Endodermal cell (in vitro differentiated cells): ENCODE results near the gene PRPH. TPM values are rescaled to one million over a fixed set of nuclear protein-coding genes. Genes with fewer than 3 reads are reported as not detected.

ENCODE experiments used
- DNase-seq: peaks from one replicate; pipeline ENCODE4 v3.0.0-alpha.2; 2017
- H3K27ac ChIP-seq: 2 replicates; pipeline ENCODE4 v1.5.1; 2013; ENCODE audit warnings: mild to moderate bottlenecking, low read depth, low read length, moderate library complexity
- H3K27me3 ChIP-seq: 2 replicates; pipeline ENCODE4 v1.6.1; 2013; ENCODE audit warnings: mild to moderate bottlenecking, low read length, moderate library complexity; ENCODE audit not compliant: insufficient read depth, control insufficient read depth, poor library complexity, severe bottlenecking
- H3K36me3 ChIP-seq: 2 replicates; pipeline ENCODE4 v1.7.0; 2013; ENCODE audit warnings: mild to moderate bottlenecking, low read length, moderate library complexity; ENCODE audit not compliant: control insufficient read depth, insufficient read depth
- H3K4me1 ChIP-seq: one replicate; pipeline ENCODE4 v1.7.0; 2013; ENCODE audit warnings: low read length; ENCODE audit not compliant: control insufficient read depth, insufficient read depth
- H3K4me3 ChIP-seq: 2 replicates; pipeline ENCODE4 v1.5.1; 2013; ENCODE audit warnings: mild to moderate bottlenecking, low read length, moderate library complexity
- H3K9ac ChIP-seq: 2 replicates; pipeline ENCODE4 v1.6.1; 2013; ENCODE audit warnings: mild to moderate bottlenecking, low read length, moderate library complexity; ENCODE audit not compliant: poor library complexity, severe bottlenecking; ENCODE audit errors: extremely low read depth
- H3K9me3 ChIP-seq: 2 replicates; pipeline ENCODE4 v1.6.1; 2013; ENCODE audit warnings: mild to moderate bottlenecking, low read length, moderate library complexity; ENCODE audit not compliant: control insufficient read depth
- H3K27ac Mint-ChIP-seq: 2 replicates; pipeline ENCODE4 v1.8.0; 2020; ENCODE audit warnings: mixed read lengths
- H3K27me3 Mint-ChIP-seq: 2 replicates; pipeline ENCODE4 v1.8.0; 2021; ENCODE audit warnings: mild to moderate bottlenecking, mixed read lengths; ENCODE audit not compliant: insufficient read depth
- H3K36me3 Mint-ChIP-seq: 2 replicates; pipeline ENCODE4 v1.8.0; 2020; ENCODE audit warnings: low read depth, mixed read lengths
- H3K4me1 Mint-ChIP-seq: 2 replicates; pipeline ENCODE4 v1.8.0; 2020; ENCODE audit warnings: mixed read lengths
- H3K4me3 Mint-ChIP-seq: 2 replicates; pipeline ENCODE4 v1.8.0; 2020; ENCODE audit warnings: mild to moderate bottlenecking, moderate library complexity, mixed read lengths
- H3K9me3 Mint-ChIP-seq: 2 replicates; pipeline ENCODE4 v1.8.0; 2020; ENCODE audit warnings: mild to moderate bottlenecking, mixed read lengths
- CTCF ChIP-seq: fragments of 200-600 bp; sonication (generic); conservative IDR thresholded peaks from 2 replicates; pipeline ENCODE4 v1.5.0; 2021; ENCODE audit warnings: antibody characterized with exemption, mild to moderate bottlenecking
- WGBS, 2 experiments: methylation state at CpG; one replicate each; pipeline versions ENCODE4 v1.1.5 to v1.1.7; 2013; ENCODE audit warnings: missing lambda C conversion rate in 2 of 2, mixed read lengths in 1 of 2; ENCODE audit not compliant: insufficient coverage in 1 of 2, insufficient read length in 1 of 2; 5-methylcytosine and 5-hydroxymethylcytosine counted together
- total RNA-seq, 2 donors: library from RNA; stranded (reverse); fragmentation: NEBNext Ultra II Directional in 1 of 2; extraction: Animal tissue kit (Norgen Biotek cat#: 25700) in 1 of 2; gene quantifications; 2 replicates in 1 of 2; 3 replicates in 1 of 2; pipeline ENCODE4 v1.2.1, GENCODE V29; 2021

The PRPH gene
- total RNA-seq, 2 donors from 2014 or later, result 0.42 to 0.51 TPM

DNA sequence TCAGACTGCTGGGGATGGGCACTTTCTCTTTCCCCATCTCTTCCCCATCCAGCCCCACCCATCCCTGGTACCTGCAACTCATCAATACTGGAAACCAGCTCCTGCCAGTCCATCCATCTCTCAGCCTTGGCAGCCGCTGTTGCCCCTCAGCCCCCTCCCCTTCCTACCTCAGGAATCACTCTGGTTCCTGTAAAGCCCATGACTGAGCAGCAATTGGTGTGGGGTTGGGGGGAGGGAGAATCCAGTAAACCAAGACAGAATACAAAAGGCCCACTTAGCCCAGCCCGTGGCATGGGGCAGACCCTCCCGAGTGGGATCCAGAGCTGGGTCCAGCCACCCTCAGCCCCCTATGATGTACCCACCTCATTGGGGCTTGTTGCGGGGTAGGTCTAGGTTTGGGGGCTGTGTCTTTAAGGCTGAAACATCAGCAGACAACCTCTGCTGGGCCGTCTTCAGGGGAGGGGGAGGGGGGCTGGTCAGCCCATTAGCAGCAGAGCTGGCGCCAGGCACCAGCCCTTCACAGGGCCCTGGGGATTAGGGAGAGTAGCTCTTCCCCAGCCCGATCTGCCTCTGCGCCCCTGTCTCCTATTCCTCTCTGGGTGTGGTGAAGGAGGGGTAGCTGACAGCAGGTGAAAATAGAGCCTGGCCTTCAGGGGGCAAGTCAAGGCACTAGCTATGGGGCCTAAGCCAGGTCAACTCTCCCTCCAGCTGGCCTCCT, 702 bp upstream of the PRPH start:
- H3K36me3 ChIP-seq, result no peaks in the 10 kb centered on the region
- H3K4me3 ChIP-seq, result no peak overlapping the region
- Mint-ChIP-seq H3K27me3 (peaks cover 89% of the 10 kb centered on the region), H3K36me3 (no peaks in the 10 kb centered on the region), H3K27ac (no peak overlapping the region), H3K4me1 (peaks cover 3% of the 10 kb centered on the region), H3K9me3 (no peaks in the 10 kb centered on the region), H3K4me3 (no peak overlapping the region)
- WGBS, 2 experiments, result 72 to 73% methylated on average over 3 to 8 of the region's 8 CpGs
- H3K9me3 ChIP-seq, result no peaks in the 10 kb centered on the region
- peaks cover 70% of the 10 kb centered on the region for H3K27me3 ChIP-seq
- H3K9ac ChIP-seq, result no peak overlapping the region
- no peaks in the 10 kb centered on the region for H3K4me1 ChIP-seq
- H3K27ac ChIP-seq, result no peak overlapping the region
- TF ChIP-seq CTCF, result no peak
- DNase-seq, result peak; percentile 69

GRCh38 chr12:49294804-49295081, 204 bp upstream of the PRPH start:
- no peaks in the 10 kb centered on the region for H3K36me3 Mint-ChIP-seq
- peaks cover 70% of the 10 kb centered on the region for H3K27me3 ChIP-seq
- no peaks in the 10 kb centered on the region for H3K4me1 ChIP-seq
- no peaks in the 10 kb centered on the region for H3K9me3 Mint-ChIP-seq
- H3K27me3 Mint-ChIP-seq, result peaks cover 91% of the 10 kb centered on the region
- peaks cover 3% of the 10 kb centered on the region for H3K4me1 Mint-ChIP-seq
- H3K4me3 ChIP-seq, result no peak overlapping the region
- no peaks in the 10 kb centered on the region for H3K9me3 ChIP-seq
- WGBS, 2 experiments, result 42% methylated on average over 3 of the region's 5 CpGs; no CpG with 5 or more reads in 1 of the 2 experiments
- no peak for DNase-seq
- no peak overlapping the region for H3K9ac ChIP-seq
- H3K4me3 Mint-ChIP-seq, result no peak overlapping the region
- no peak for TF ChIP-seq CTCF
- no peak overlapping the region for H3K27ac Mint-ChIP-seq
- no peak overlapping the region for H3K27ac ChIP-seq
- H3K36me3 ChIP-seq, result no peaks in the 10 kb centered on the region

DNA sequence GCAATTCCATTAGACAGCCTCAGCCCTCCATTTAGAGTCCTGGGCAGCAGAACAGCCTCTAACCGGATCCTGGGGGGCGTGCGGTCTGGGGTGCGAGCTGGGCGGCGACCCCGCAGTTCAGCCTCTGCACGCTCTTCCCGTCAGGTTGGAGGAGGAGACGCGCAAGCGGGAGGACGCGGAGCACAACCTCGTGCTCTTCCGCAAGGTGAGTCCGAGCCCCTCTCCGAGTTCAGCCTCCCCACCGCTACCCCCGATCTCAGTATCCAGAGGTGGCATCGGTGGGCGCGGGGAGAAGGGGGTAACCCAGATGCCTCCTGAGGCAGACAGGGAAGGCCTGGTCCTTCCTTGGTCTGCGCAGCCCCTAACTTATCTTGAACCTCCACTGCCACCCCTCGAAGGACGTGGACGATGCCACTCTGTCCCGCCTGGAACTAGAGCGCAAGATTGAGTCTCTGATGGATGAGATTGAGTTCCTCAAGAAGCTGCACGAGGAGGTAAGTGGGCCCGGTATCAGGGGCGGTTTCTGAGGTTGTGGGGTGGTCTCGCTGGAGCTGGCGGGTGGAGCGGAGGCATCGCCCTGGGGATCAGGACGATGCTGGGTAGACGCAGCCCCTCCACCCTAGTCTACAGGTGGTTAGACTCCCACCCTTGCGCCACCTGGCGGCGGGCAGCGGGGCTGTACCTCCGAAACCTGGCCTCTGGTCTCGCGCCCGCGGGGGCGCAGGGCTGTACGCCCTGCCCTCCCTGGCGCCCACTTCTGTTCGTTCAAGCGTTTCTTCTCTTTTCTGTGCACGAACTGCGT, 1.3 kb downstream of the PRPH start:
- H3K27ac ChIP-seq, result no peak overlapping the region
- no peaks in the 10 kb centered on the region for H3K36me3 ChIP-seq
- no peak overlapping the region for H3K9ac ChIP-seq
- peak; percentile 91 for TF ChIP-seq CTCF
- Mint-ChIP-seq H3K36me3 (no peaks in the 10 kb centered on the region), H3K9me3 (no peaks in the 10 kb centered on the region), H3K27ac (no peak overlapping the region), H3K4me1 (peaks cover 3% of the 10 kb centered on the region), H3K4me3 (no peak overlapping the region), H3K27me3 (peaks cover 97% of the 10 kb centered on the region)
- peak; percentile 94 for DNase-seq
- no peaks in the 10 kb centered on the region for H3K4me1 ChIP-seq
- H3K27me3 ChIP-seq, result peaks cover 70% of the 10 kb centered on the region
- H3K4me3 ChIP-seq, result no peak overlapping the region
- H3K9me3 ChIP-seq, result no peaks in the 10 kb centered on the region
- 38 to 45% methylated on average over 39 to 54 of the region's 54 CpGs for WGBS, 2 experiments
